AML-193 (cell line): Measurements from ENCODE around the gene ROBO4.

Source experiments
- DNase-seq, 2 experiments: peaks; one replicate each; lab custom pipeline; 2025; lab: John Stamatoyannopoulos, UW

Gene ROBO4

GRCh38 chr11:124897674-124898262, at the start of gene ROBO4:
TSS of gene ROBO4 (minus strand) at chr11:124897865. CDS start at chr11:124897795, 70 bp downstream.
- DNase-seq: no peak

GRCh38 chr11:124946735-124947141, 49.1 kb upstream of the ROBO4 start:
- DNase-seq: no peak

- DNase-seq: no peak
Measured at GRCh38 chr11:124945826-124946225, 48.2 kb upstream of the ROBO4 start.

GRCh38 chr11:124944565-124944964, 46.9 kb upstream of the ROBO4 start:
- DNase-seq: no peak

GRCh38 chr11:124943741-124944140, 46.1 kb upstream of the ROBO4 start:
- DNase-seq: no peak

GRCh38 chr11:124943254-124943616, 45.6 kb upstream of the ROBO4 start:
- DNase-seq: no peak

- DNase-seq: no peak
Measured at GRCh38 chr11:124942466-124943253, 45.0 kb upstream of the ROBO4 start.

GRCh38 chr11:124941703-124942102, 44.0 kb upstream of the ROBO4 start:
- no peak for DNase-seq

- no peak for DNase-seq
Measured at GRCh38 chr11:124938970-124939369, 41.3 kb upstream of the ROBO4 start.

GRCh38 chr11:124938206-124938765, 40.6 kb upstream of the ROBO4 start:
- DNase-seq: no peak

- DNase-seq: no peak
Measured at GRCh38 chr11:124937336-124937935, 39.8 kb upstream of the ROBO4 start.

GRCh38 chr11:124935548-124936514, 38.2 kb upstream of the ROBO4 start, which contains the start of gene HEPACAM:
TSS of gene HEPACAM (minus strand) at chr11:124936047. CDS start at chr11:124936006, 41 bp downstream.
- DNase-seq: no peak

GRCh38 chr11:124934862-124935547, 37.3 kb upstream of the ROBO4 start:
- no peak for DNase-seq

- DNase-seq: no peak
Measured at GRCh38 chr11:124930799-124931198, 33.1 kb upstream of the ROBO4 start.

GRCh38 chr11:124928942-124929665, 31.4 kb upstream of the ROBO4 start:
- no peak for DNase-seq

- no peak for DNase-seq
Measured at GRCh38 chr11:124923296-124923695, 25.6 kb upstream of the ROBO4 start.

GRCh38 chr11:124922831-124923230, 25.2 kb upstream of the ROBO4 start:
- DNase-seq: no peak

GRCh38 chr11:124920870-124921609, 23.4 kb upstream of the ROBO4 start:
- DNase-seq: no peak

- no peak for DNase-seq
Measured at GRCh38 chr11:124920356-124920755, 22.7 kb upstream of the ROBO4 start.

- no peak for DNase-seq
Measured at GRCh38 chr11:124919898-124920297, 22.2 kb upstream of the ROBO4 start.
